Nucleus accumbens (tissue), 56 donors: ENCODE results near the gene EIF4EBP2.

Source experiments
- DNase-seq, 56 donors: peaks; one replicate each; lab custom pipeline; 2025; lab: John Stamatoyannopoulos, UW

Gene EIF4EBP2

GRCh38 chr10:70404036-70404786, at the start of gene EIF4EBP2:
Gene EIF4EBP2, plus strand, starts transcription at chr10:70404145. Its CDS starts 257 bp downstream, at chr10:70404402.
- DNase-seq: peak in 55 of 56 donors; percentile 74 to 99 (median 97)

GRCh38 chr10:70354556-70354955, 49.4 kb upstream of the EIF4EBP2 start:
- DNase-seq: peak in 4 of 56 donors; percentile 9 to 40 (median 17)

GRCh38 chr10:70355051-70356021, 48.6 kb upstream of the EIF4EBP2 start:
- peak in 4 of 56 donors; percentile 8 to 27 (median 16) for DNase-seq

GRCh38 chr10:70357565-70357964, 46.4 kb upstream of the EIF4EBP2 start:
- no peak for DNase-seq

- DNase-seq: no peak
Observed at GRCh38 chr10:70358446-70358845, 45.5 kb upstream of the EIF4EBP2 start.

- no peak for DNase-seq
Observed at GRCh38 chr10:70359017-70359550, 44.9 kb upstream of the EIF4EBP2 start.

- no peak for DNase-seq
Observed at GRCh38 chr10:70360215-70360614, 43.7 kb upstream of the EIF4EBP2 start.

GRCh38 chr10:70362328-70362727, 41.6 kb upstream of the EIF4EBP2 start:
- DNase-seq: no peak

GRCh38 chr10:70363292-70363691, 40.7 kb upstream of the EIF4EBP2 start:
- no peak for DNase-seq

GRCh38 chr10:70363971-70364771, 39.8 kb upstream of the EIF4EBP2 start:
- DNase-seq: peak in 55 of 56 donors; percentile 32 to 89 (median 78)

- DNase-seq: no peak
Observed at GRCh38 chr10:70364772-70365091, 39.2 kb upstream of the EIF4EBP2 start.

- no peak for DNase-seq
Observed at GRCh38 chr10:70367195-70367796, 36.6 kb upstream of the EIF4EBP2 start.

- no peak for DNase-seq
Observed at GRCh38 chr10:70368774-70369482, 35.0 kb upstream of the EIF4EBP2 start.

- no peak for DNase-seq
Observed at GRCh38 chr10:70369498-70370018, 34.4 kb upstream of the EIF4EBP2 start.

- no peak for DNase-seq
Observed at GRCh38 chr10:70370766-70371165, 33.2 kb upstream of the EIF4EBP2 start.

GRCh38 chr10:70371846-70372245, 32.1 kb upstream of the EIF4EBP2 start:
- no peak for DNase-seq

GRCh38 chr10:70374775-70375614, 28.9 kb upstream of the EIF4EBP2 start:
- DNase-seq: no peak
